GM18520 (cell line): Measurements from ENCODE around the gene KCP.

Source experiments
- ATAC-seq: cut with Tn5 transposase; IDR thresholded peaks from one replicate; pipeline ENCODE4 v1.9.1; 2021; ENCODE audit not compliant: unreplicated experiment

The KCP gene

DNA sequence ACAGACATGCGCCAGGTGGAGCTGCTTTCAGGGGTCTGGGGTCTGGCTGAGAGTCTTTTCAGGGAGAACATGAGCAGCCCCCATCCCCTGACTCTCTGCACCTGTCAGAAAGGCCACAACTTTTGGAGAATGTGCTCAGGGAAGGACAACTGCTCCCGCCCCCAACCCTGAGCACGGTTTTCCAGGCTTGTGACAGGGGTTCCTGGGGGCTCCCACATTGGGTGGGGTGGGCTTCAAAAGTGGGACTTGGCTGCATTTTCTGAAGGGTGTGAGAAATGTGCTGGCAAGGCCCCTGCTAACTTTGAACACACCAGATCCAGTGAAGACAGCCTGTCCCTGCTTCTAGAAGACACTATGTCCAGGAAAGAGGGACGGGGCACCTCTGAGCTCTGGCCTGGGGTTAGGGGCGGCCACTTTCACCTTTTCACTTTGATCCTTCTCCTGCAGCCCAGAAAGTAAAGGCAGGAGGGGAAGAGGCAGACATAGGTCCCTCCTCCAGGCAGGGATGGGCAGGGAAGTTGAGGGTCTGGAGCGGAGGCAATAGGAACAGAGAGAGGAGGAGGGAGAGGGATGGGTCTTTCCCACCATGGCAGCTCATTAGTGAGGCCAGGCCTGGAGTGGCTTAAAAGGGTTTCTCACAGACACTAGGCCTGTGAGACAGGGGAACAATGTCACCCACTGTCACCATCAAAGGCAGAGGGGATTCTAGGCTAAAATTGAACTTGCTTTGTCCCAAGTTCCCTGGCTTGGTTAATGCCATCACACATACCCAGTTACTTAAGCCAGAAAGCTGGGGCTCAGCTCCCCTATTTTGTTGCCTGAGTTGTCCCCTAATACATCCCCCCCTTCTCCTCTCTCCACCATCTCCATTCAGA lies 1.5 kb downstream of the KCP start:
- no peak for ATAC-seq

GRCh38 chr7:128906766-128907559 lies 3.5 kb downstream of the KCP start:
- ATAC-seq, result no peak

- ATAC-seq, result no peak
Measured at GRCh38 chr7:128906001-128906765, 4.3 kb downstream of the KCP start.

DNA sequence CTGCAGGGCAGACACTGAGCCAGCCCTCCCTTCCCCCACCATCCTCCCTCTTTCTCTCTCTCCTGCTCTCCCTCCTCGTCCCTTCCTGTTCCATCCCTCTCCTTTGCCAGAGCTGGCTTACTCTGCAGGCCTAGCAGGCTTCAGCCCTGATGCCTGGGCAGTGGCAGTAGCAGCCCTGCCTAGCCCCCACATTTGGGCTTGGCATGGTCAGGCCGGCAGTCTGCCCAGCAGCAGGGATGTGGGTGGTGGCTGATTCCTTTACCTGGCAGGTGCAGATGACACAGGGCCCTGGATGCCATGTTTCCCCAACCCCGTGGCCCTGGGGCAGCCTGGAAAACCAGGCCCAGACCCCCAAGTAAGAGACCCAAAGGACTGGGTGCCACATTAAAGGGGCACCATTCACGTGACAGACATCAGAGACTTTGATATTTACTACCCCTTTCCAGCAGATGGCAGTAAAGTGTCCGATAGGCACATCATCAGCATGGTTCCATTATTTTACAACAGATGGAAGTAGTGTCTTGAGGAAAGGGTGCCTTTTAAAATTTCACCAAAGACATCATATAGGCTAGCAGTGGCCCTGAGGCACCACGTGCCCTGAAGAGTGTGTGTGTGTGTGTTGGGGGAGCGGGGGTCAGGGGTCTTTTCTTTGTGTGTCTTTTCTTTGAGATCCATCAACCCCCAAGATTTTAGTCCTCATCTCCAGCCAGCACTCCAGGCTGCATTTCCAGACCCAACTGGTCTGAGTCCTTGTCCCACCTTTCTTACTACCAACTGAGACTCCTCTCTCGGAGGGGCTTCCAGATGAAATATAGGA lies 5.9 kb downstream of the KCP start:
- ATAC-seq, result no peak

GRCh38 chr7:128903621-128904361 lies 6.7 kb downstream of the KCP start:
- ATAC-seq, result no peak

DNA sequence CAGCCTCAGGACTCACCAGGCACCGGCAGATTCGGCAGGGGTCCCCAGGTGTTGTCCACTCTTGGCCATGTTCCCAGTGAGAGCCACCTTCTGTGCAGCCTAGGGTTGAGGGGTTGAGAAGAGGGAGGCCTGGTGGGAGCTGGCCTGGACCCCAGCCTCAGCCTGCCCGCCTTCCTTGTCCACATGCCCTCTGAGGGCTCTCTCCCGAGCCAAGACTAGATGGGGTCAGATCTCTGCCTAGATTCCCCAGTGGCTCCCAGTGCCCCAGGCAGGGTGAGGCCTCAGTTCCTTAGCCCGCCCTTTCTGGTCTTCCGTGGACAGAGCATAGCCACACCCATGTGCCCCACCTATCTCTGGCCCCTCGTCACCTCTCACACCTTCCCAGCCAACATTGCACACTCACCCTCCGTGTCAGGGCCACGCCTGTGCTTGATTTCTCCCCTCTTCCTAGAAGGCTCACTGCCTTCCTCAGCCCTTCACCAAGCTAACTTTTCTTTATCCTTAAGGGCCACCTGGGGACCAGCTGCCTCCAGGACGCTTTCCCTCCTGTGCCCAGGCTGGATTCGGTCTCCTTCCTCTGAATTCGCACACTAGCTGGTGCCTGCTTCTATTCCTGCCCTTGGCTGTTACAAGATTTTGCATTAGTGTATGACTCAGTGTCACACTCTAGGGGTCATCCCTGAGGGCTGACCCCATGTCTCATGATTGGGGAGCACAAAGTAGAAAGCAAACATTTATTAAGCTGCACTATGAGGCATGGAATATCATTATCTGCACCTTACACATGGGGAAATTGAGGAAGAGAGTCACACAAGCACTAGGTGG lies 7.5 kb downstream of the KCP start:
- no peak for ATAC-seq

- no peak for ATAC-seq
Measured at GRCh38 chr7:128900237-128900636, 10.3 kb downstream of the KCP start.

- ATAC-seq, result no peak
Measured at GRCh38 chr7:128899392-128899791, 11.1 kb downstream of the KCP start.

DNA sequence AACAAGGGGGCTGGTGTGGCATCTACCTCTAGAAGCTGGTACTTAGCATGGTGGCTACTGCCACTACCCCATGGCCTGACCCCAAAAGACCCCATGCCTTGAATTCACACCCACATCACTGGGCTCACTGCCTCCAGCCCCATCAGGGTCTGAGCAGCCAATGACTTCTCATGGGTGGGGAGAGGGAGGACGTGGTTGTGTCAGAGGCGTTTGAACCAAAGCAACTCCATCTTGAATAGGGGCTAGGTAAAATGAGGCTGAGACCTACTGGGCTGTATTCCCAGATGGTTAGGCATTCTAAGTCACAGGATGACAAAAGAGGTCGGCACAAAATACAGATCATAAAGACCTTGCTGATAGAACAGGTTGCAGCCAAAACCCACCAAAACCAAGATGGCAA lies 15.2 kb downstream of the KCP start:
- no peak for ATAC-seq

- no peak for ATAC-seq
Measured at GRCh38 chr7:128894101-128894440, 16.4 kb downstream of the KCP start.

- no peak for ATAC-seq
Measured at GRCh38 chr7:128893251-128894100, 17.0 kb downstream of the KCP start.

DNA sequence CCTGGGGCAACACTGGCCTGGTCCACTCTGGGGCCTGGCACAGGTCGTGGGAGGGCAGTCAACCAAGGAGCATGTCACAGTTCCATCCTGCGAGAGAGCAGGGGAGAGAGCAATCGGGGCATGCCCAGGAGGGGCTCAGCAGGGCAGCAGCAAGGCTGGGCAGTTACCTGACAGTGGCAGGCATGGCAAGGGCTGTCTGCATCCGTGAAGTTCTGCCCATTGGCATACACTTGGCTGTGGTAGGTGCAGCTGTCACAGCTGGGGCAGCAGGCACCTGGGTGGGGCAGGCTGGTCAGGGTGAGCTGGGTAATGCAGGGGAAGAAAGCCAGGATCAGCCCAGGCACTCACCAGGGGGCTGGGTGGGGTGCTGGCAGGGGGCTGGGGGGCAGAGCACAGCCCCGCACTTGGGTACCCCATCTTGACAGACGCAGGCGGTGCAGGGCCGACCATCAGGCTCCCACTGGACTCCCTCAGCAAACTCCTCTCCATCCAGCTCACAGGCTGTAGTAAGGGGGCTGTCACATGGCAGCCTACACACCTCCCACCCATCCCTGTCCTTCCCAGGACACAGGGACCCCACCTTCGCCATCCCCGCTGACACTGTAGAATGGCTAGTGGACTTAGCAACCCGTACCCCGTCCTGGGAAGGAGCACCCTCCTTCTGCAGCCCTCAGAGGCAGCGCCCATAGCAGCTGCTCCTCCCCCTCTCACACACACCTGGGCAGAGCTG lies 17.8 kb downstream of the KCP start:
- no peak for ATAC-seq

- no peak for ATAC-seq
Measured at GRCh38 chr7:128891942-128892269, 18.6 kb downstream of the KCP start.

GRCh38 chr7:128891110-128891941 lies 19.2 kb downstream of the KCP start:
- ATAC-seq, result no peak

- ATAC-seq, result no peak
Measured at GRCh38 chr7:128890306-128891109, 20.0 kb downstream of the KCP start.

DNA sequence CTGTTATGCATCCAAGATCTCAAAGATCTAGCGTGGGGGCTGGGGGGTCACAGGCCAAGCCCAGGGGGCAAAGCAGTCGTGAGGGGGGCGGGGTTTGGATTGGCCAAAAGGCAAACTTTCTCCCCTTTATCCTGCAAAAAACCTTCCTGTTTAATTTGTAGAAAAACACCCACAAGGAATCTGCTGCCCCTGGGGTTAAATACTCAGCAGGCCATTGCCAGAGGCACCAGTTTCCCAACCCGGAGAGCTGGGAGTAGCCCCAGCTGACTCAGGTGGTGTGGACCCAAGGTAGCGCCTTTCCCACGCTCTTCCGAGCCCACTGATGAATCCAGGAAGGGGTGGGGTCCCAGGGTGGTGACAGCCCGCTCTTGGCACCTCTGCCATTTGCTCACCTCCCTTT lies 21.4 kb downstream of the KCP start:
- ATAC-seq, result no peak
